ENCODE measurements around the gene KRT16.

DNA sequence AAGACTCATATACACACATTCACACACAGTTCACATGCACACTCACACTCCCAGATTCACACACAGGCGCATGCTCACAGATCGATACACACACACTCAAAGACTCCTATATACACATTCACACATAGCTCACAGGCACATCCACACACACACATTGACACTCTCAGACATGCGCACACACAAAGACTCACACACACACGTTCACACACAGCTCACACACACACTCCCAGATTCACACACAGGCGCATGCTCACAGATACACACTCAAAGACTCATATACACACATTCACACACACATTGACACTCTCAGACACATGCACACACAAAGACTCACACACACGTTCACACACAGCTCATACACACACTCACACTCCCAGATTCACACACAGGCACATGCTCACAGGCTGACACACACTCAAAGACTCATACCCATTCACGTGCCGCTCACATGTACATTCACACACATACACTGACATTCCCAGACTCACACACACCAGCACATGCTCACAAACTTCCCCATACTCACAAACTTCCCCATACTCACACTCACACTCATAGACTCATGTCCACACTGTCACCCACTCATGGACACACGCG lies 37.5 kb upstream of the KRT16 start:
- TF ChIP-seq CTCF (conservative IDR thresholded peaks at IDR 0.05) (no peak), ZFX (IDR thresholded peaks at IDR 0.05) (no peak)
